Large intestine (tissue), 3 donors: ENCODE measurements around the gene GTPBP6. TPM values are rescaled to one million over a fixed set of nuclear protein-coding genes. Genes with fewer than 3 reads are reported as not detected.
"Not testable (repeated sequence)": the region's sequence is repeated elsewhere in the genome, so short reads cannot be mapped to it uniquely, and the experiment has no call there.

Experiments used
- DNase-seq, 2 donors: peaks; one replicate each; pipeline versions ENCODE4 v3.0.0 to v3.0.0-alpha.2; 2013
- H3K27ac ChIP-seq: one replicate; pipeline ENCODE4 v1.5.1; 2013; ENCODE audit warnings: low read length
- H3K27me3 ChIP-seq: 2 replicates; pipeline ENCODE4 v1.6.1; 2013; ENCODE audit warnings: low read length; ENCODE audit not compliant: control insufficient read depth, insufficient read depth
- H3K36me3 ChIP-seq: 2 replicates; pipeline ENCODE4 v1.6.1; 2013; ENCODE audit warnings: low read length; ENCODE audit not compliant: control insufficient read depth, insufficient read depth
- H3K4me1 ChIP-seq: one replicate; pipeline ENCODE4 v1.6.1; 2013; ENCODE audit warnings: low read length; ENCODE audit not compliant: control insufficient read depth, insufficient read depth
- H3K4me3 ChIP-seq: one replicate; pipeline ENCODE4 v1.5.1; 2013; ENCODE audit warnings: low read length
- H3K9me3 ChIP-seq: one replicate; pipeline ENCODE4 v1.6.1; 2013; ENCODE audit warnings: mild to moderate bottlenecking, low read depth, low read length, moderate library complexity; ENCODE audit not compliant: control insufficient read depth
- WGBS: methylation state at CpG from one replicate; pipeline ENCODE4 v1.1.5; 2013; ENCODE audit warnings: low lambda C conversion rate; ENCODE audit not compliant: insufficient coverage; 5-methylcytosine and 5-hydroxymethylcytosine counted together
- polyA plus RNA-seq: library from polyadenylated mRNA; unstranded; fragments of 120-200 nt; gene quantifications from one replicate; pipeline ENCODE4 v1.2.1, GENCODE V29; 2013

GTPBP6 gene
- polyA plus RNA-seq, 1 donor, result 48.5 TPM

- no peaks in the 10 kb centered on the region for H3K27me3 ChIP-seq
- H3K36me3 ChIP-seq, result no peaks in the 10 kb centered on the region
- WGBS, result no CpG with 5 or more reads among the region's 10 CpGs
- no peak for DNase-seq
- H3K27ac ChIP-seq, result no peak overlapping the region
- no peaks in the 10 kb centered on the region for H3K4me1 ChIP-seq
- peaks cover 51% of the 10 kb centered on the region for H3K9me3 ChIP-seq
- no peak overlapping the region for H3K4me3 ChIP-seq
These were observed 33.1 kb upstream of the GTPBP6 start for GRCh38 chrX:351736-352135.

GRCh38 chrX:351324-351641 is 32.7 kb upstream of the GTPBP6 start:
- H3K9me3 ChIP-seq, result peaks cover 53% of the 10 kb centered on the region
- not testable (repeated sequence) for H3K27ac ChIP-seq, H3K27me3 ChIP-seq, DNase-seq, H3K36me3 ChIP-seq, H3K4me3 ChIP-seq, H3K4me1 ChIP-seq
- no CpG with 5 or more reads among the region's 13 CpGs for WGBS

- no peaks in the 10 kb centered on the region for H3K4me1 ChIP-seq
- no peak overlapping the region for H3K27ac ChIP-seq
- no peaks in the 10 kb centered on the region for H3K27me3 ChIP-seq
- no peaks in the 10 kb centered on the region for H3K36me3 ChIP-seq
- DNase-seq, result no peak
- peaks cover 54% of the 10 kb centered on the region for H3K9me3 ChIP-seq
- no peak overlapping the region for H3K4me3 ChIP-seq
- WGBS, result no CpG with 5 or more reads among the region's 61 CpGs
These were observed 32.1 kb upstream of the GTPBP6 start for GRCh38 chrX:350534-351323.

- Histone ChIP-seq H3K4me1 (no peaks in the 10 kb centered on the region), H3K4me3 (no peak overlapping the region), H3K27me3 (no peaks in the 10 kb centered on the region), H3K27ac (no peak overlapping the region), H3K36me3 (peaks cover 2% of the 10 kb centered on the region), H3K9me3 (peaks cover 60% of the 10 kb centered on the region)
- WGBS, result no CpG with 5 or more reads among the region's 20 CpGs
- DNase-seq, result no peak
These were observed 31.5 kb upstream of the GTPBP6 start for GRCh38 chrX:350148-350533.

- Histone ChIP-seq H3K9me3 (peaks cover 63% of the 10 kb centered on the region), H3K27me3 (no peaks in the 10 kb centered on the region), H3K4me1 (no peaks in the 10 kb centered on the region), H3K4me3 (no peak overlapping the region), H3K27ac (no peak overlapping the region), H3K36me3 (peaks cover 6% of the 10 kb centered on the region)
- WGBS, result 100% methylated on average over 1 of the region's 10 CpGs
- DNase-seq, result no peak
These were observed 31.1 kb upstream of the GTPBP6 start for GRCh38 chrX:349702-350101.

- no peaks in the 10 kb centered on the region for H3K4me1 ChIP-seq
- no peak overlapping the region for H3K4me3 ChIP-seq
- peaks cover 7% of the 10 kb centered on the region for H3K36me3 ChIP-seq
- WGBS, result 97% methylated on average over 9 of the region's 18 CpGs
- H3K9me3 ChIP-seq, result peaks cover 66% of the 10 kb centered on the region
- no peak overlapping the region for H3K27ac ChIP-seq
- DNase-seq, result no peak
- no peaks in the 10 kb centered on the region for H3K27me3 ChIP-seq
These were observed 30.6 kb upstream of the GTPBP6 start for GRCh38 chrX:349196-349595.

- H3K27ac ChIP-seq, result no peak overlapping the region
- H3K27me3 ChIP-seq, result no peaks in the 10 kb centered on the region
- H3K36me3 ChIP-seq, result peaks cover 7% of the 10 kb centered on the region
- no peak overlapping the region for H3K4me3 ChIP-seq
- no peaks in the 10 kb centered on the region for H3K4me1 ChIP-seq
- DNase-seq, result no peak
- peaks cover 67% of the 10 kb centered on the region for H3K9me3 ChIP-seq
- WGBS, result no CpG with 5 or more reads among the region's 11 CpGs
These were observed 30.0 kb upstream of the GTPBP6 start for GRCh38 chrX:348461-349117.

GRCh38 chrX:347351-348117 is 28.9 kb upstream of the GTPBP6 start:
- H3K27me3 ChIP-seq, result no peaks in the 10 kb centered on the region
- H3K27ac ChIP-seq, result no peak overlapping the region
- H3K4me1 ChIP-seq, result no peaks in the 10 kb centered on the region
- no peak for DNase-seq
- 91% methylated on average over 4 of the region's 59 CpGs for WGBS
- H3K4me3 ChIP-seq, result no peak overlapping the region
- peaks cover 7% of the 10 kb centered on the region for H3K36me3 ChIP-seq
- peaks cover 64% of the 10 kb centered on the region for H3K9me3 ChIP-seq

GRCh38 chrX:346034-346813 is 27.6 kb upstream of the GTPBP6 start:
- H3K27ac ChIP-seq, result no peak overlapping the region
- peaks cover 66% of the 10 kb centered on the region for H3K9me3 ChIP-seq
- peaks cover 7% of the 10 kb centered on the region for H3K36me3 ChIP-seq
- H3K27me3 ChIP-seq, result no peaks in the 10 kb centered on the region
- H3K4me1 ChIP-seq, result no peaks in the 10 kb centered on the region
- no CpG with 5 or more reads among the region's 75 CpGs for WGBS
- no peak overlapping the region for H3K4me3 ChIP-seq
- no peak for DNase-seq
